Osteocyte (in vitro differentiated cells): ENCODE results near the gene CAMKMT. TPM values are rescaled to one million over a fixed set of nuclear protein-coding genes. Genes with fewer than 3 reads are reported as not detected.

Experiments
- DNase-seq: peaks from one replicate; pipeline ENCODE4 v3.0.0; 2021; ENCODE audit warnings: mixed read lengths; ENCODE audit not compliant: unreplicated experiment; ENCODE audit errors: extremely low spot score
- H3K27ac Mint-ChIP-seq: one replicate; pipeline ENCODE4 v1.8.0; 2021; ENCODE audit warnings: mild to moderate bottlenecking, mixed read lengths; ENCODE audit not compliant: unreplicated experiment
- H3K27me3 Mint-ChIP-seq: one replicate; pipeline ENCODE4 v1.8.0; 2021; ENCODE audit warnings: mixed read lengths; ENCODE audit not compliant: unreplicated experiment
- H3K36me3 Mint-ChIP-seq: one replicate; pipeline ENCODE4 v1.8.0; 2021; ENCODE audit warnings: mixed read lengths; ENCODE audit not compliant: unreplicated experiment
- H3K4me1 Mint-ChIP-seq: one replicate; pipeline ENCODE4 v1.8.0; 2021; ENCODE audit warnings: mixed read lengths; ENCODE audit not compliant: unreplicated experiment
- H3K4me3 Mint-ChIP-seq: one replicate; pipeline ENCODE4 v1.8.0; 2021; ENCODE audit warnings: mild to moderate bottlenecking, moderate library complexity, mixed read lengths; ENCODE audit not compliant: unreplicated experiment
- H3K9me3 Mint-ChIP-seq: one replicate; pipeline ENCODE4 v1.8.0; 2021; ENCODE audit warnings: mixed read lengths; ENCODE audit not compliant: unreplicated experiment
- total RNA-seq: library from RNA; stranded (reverse); gene quantifications from 2 replicates; pipeline ENCODE4 v1.2.1, GENCODE V29; 2021
- TF ChIP-seq, protein P1 (sequence below): fragments of 200-600 bp; sonication (generic); IDR thresholded peaks from 2 replicates; pipeline ENCODE4 v1.5.0; 2021; ENCODE audit warnings: antibody characterized with exemption, mild to moderate bottlenecking, moderate library complexity

Gene CAMKMT
- total RNA-seq, 1 donor from 2014 or later = 10.9 TPM

DNA sequence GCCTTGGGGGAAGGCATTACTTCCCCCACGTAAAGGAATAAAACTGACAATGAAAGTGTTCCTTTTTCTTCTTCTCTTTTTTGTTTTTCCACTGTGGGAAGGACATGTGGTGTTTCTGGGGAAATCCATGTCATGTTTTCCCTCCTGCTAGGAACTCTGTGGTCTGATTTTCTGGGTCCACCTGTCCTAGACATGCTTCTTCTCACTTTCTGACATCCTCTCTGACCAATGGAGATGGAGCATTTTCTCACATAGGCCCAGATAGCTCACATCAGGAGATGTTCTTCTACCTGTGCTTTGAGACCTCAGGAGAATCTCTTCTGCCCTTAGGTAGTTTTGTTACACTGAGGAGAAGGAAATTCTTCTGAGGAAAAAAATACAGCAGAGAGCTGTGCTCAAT lies 327.8 kb downstream of the CAMKMT start:
- Mint-ChIP-seq H3K27ac (no peak overlapping the region), H3K4me1 (no peaks in the 10 kb centered on the region), H3K27me3 (no peaks in the 10 kb centered on the region), H3K9me3 (no peaks in the 10 kb centered on the region), H3K4me3 (no peak overlapping the region), H3K36me3 (no peaks in the 10 kb centered on the region)
- DNase-seq = no peak
- TF ChIP-seq, protein P1, sequence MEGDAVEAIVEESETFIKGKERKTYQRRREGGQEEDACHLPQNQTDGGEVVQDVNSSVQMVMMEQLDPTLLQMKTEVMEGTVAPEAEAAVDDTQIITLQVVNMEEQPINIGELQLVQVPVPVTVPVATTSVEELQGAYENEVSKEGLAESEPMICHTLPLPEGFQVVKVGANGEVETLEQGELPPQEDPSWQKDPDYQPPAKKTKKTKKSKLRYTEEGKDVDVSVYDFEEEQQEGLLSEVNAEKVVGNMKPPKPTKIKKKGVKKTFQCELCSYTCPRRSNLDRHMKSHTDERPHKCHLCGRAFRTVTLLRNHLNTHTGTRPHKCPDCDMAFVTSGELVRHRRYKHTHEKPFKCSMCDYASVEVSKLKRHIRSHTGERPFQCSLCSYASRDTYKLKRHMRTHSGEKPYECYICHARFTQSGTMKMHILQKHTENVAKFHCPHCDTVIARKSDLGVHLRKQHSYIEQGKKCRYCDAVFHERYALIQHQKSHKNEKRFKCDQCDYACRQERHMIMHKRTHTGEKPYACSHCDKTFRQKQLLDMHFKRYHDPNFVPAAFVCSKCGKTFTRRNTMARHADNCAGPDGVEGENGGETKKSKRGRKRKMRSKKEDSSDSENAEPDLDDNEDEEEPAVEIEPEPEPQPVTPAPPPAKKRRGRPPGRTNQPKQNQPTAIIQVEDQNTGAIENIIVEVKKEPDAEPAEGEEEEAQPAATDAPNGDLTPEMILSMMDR = no peak

DNA sequence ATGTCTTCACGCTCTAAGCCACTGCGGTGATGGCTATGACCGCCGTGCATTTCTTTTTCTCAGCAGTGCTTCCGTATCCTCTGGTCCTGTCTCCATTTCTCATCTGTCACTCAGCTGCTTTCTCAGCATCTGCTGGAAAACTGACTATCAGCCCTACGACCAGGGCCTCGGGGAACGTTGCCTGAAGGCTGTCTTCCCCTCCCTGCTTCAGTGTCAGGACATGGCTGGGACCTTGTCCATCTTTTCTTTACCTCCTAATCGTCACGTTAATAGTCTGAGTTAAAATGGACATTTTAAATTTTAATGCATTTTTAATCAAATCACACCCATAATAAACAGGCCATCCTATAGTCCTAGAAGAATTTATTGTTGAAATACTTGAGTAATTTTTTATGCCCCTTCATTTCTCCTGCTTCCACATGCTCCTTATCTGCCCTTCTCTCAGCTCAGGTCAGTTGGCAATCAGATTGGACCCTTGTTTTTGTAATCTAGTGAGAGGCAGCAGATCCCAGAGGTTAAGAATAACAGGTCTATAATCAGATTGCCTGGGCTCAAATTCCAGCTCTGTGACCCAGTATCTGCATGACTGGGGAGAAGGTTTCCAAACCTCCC lies 329.5 kb downstream of the CAMKMT start:
- TF ChIP-seq, protein P1 = no peak
- no peaks in the 10 kb centered on the region for H3K36me3 Mint-ChIP-seq
- no peaks in the 10 kb centered on the region for H3K9me3 Mint-ChIP-seq
- no peak overlapping the region for H3K27ac Mint-ChIP-seq
- DNase-seq = no peak
- H3K4me1 Mint-ChIP-seq = no peaks in the 10 kb centered on the region
- peaks cover 3% of the 10 kb centered on the region for H3K27me3 Mint-ChIP-seq
- no peak overlapping the region for H3K4me3 Mint-ChIP-seq

DNA sequence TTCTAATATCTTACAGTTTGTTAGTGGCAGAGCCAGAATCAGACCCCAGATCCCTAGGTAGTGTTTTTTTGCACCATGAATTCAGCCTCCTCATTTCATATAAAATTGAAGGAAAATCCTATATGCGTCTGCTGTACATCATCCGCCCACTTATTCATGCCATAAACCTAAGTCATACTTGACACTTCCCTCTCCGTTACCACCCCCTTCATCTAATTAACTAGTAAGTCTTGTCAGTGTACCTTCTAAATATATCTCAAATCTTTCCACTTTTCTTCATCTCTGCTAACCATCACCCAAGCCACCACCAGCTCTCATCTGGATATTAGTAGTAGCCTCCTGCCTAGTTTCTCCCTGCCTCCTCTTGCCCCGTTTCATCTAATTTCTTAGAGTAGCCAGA lies 331.1 kb downstream of the CAMKMT start:
- DNase-seq = no peak
- Mint-ChIP-seq H3K36me3 (no peaks in the 10 kb centered on the region), H3K4me1 (no peaks in the 10 kb centered on the region), H3K9me3 (no peaks in the 10 kb centered on the region), H3K27me3 (peaks cover 10% of the 10 kb centered on the region), H3K4me3 (no peak overlapping the region), H3K27ac (no peak overlapping the region)
- TF ChIP-seq, protein P1 = no peak

DNA sequence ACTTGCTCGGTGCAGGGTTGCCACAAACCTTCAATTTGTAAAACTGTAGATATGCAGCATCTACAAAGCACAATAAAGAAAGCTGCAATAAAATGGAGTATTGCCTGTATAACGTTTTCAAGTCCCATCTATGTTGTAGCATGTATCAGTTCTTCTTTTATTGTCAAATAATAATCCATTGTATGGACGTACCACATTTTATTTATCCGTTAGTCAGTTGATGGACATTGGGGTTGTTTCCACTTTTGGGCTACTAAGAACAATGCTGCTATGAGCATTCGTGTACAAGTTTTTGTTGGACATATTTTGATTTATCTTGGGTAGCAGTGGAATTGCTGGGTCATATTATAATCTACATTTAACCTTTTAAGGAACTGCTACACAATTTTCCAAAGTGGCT lies 339.1 kb downstream of the CAMKMT start:
- no peak overlapping the region for H3K4me3 Mint-ChIP-seq
- no peak for DNase-seq
- TF ChIP-seq, protein P1 = no peak
- peaks cover 10% of the 10 kb centered on the region for H3K27me3 Mint-ChIP-seq
- H3K4me1 Mint-ChIP-seq = no peaks in the 10 kb centered on the region
- no peak overlapping the region for H3K27ac Mint-ChIP-seq
- no peaks in the 10 kb centered on the region for H3K36me3 Mint-ChIP-seq
- H3K9me3 Mint-ChIP-seq = peaks cover 4% of the 10 kb centered on the region

DNA sequence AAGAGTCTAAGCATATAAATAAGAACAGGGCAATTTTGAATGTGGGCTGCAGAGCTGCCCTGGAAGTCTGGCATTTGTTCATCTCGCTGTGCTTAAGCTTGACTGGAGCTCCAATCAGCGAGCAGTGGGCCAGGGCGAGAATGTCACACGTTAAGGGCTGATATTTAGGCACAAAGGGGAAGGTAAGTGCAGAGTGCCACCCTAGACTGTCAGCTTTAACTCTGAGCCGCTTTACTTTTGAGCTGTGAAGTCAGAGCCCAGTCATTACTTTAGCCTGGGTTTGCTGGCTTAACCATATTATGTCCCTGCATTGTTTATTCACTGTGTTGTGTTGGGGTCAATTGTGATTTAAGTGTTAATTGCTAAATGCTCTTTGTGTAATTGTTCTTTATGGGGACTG lies 343.6 kb downstream of the CAMKMT start:
- Mint-ChIP-seq H3K9me3 (peaks cover 4% of the 10 kb centered on the region), H3K4me3 (no peak overlapping the region), H3K4me1 (no peaks in the 10 kb centered on the region), H3K36me3 (no peaks in the 10 kb centered on the region), H3K27ac (no peak overlapping the region), H3K27me3 (no peaks in the 10 kb centered on the region)
- no peak for DNase-seq
- TF ChIP-seq, protein P1 = no peak
